Measurements from ENCODE around the gene LNPEP. TPM values are rescaled to one million over a fixed set of nuclear protein-coding genes. Genes with fewer than 3 reads are reported as not detected.

Gene LNPEP
- total and polyA plus RNA-seq, 4 donors: 1.9 to 19.7 (median 9.5) TPM

DNA sequence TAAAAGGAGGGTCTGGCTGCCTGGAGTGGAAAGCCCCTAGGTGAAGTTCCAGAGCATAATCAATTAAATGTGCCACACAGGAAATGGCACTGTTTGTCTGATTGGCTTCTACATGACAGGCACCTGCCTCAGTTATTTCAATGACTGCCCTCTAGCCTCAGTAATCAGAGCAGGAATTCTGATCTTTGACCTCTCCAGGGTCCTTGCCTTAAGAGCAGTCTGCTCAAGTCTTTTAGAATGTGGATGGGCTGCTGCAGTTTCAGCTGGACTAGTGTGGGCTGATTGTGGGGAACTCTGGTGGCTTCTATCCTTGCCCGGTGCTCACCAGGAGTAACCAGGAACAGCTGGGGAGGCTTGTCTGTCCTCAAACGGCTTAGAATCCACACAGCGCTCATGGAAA lies 107.6 kb downstream of the LNPEP start:
- H3K9me3 ChIP-seq (ENCODE audit: control insufficient read depth in 4 of 4, low read length in 3 of 4): no peaks in the 10 kb centered on the region
- WGBS: 71% methylated on average over 3 of the region's 3 CpGs
- H3K9ac ChIP-seq (ENCODE audit: low read depth in 1 of 2, low read length in 2 of 2): no peak overlapping the region
- H3K27ac ChIP-seq (ENCODE audit: low read depth in 1 of 2, low read length in 2 of 2): no peak overlapping the region
- no peaks in the 10 kb centered on the region for H3K27me3 ChIP-seq (ENCODE audit: control insufficient read depth in 4 of 4, insufficient read depth in 4 of 4, low read length in 3 of 4)
- H3K36me3 ChIP-seq (ENCODE audit: control insufficient read depth in 4 of 4, insufficient read depth in 3 of 4, low read depth in 1 of 4, low read length in 3 of 4): no peaks in the 10 kb centered on the region
- TF ChIP-seq FOXA2 (IDR thresholded peaks at IDR 0.05) (no peak), SP1 (IDR thresholded peaks at IDR 0.05) (no peak), GABPA (IDR thresholded peaks at IDR 0.05 in 1 of 2, conservative IDR thresholded peaks at IDR 0.05 in 1 of 2) (no peak), NR2F2 (IDR thresholded peaks at IDR 0.05) (no peak)
- TF ChIP-seq, protein P1, sequence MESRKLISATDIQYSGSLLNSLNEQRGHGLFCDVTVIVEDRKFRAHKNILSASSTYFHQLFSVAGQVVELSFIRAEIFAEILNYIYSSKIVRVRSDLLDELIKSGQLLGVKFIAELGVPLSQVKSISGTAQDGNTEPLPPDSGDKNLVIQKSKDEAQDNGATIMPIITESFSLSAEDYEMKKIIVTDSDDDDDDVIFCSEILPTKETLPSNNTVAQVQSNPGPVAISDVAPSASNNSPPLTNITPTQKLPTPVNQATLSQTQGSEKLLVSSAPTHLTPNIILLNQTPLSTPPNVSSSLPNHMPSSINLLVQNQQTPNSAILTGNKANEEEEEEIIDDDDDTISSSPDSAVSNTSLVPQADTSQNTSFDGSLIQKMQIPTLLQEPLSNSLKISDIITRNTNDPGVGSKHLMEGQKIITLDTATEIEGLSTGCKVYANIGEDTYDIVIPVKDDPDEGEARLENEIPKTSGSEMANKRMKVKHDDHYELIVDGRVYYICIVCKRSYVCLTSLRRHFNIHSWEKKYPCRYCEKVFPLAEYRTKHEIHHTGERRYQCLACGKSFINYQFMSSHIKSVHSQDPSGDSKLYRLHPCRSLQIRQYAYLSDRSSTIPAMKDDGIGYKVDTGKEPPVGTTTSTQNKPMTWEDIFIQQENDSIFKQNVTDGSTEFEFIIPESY (IDR thresholded peaks at IDR 0.05): no peak
- TF ChIP-seq, protein P2, sequence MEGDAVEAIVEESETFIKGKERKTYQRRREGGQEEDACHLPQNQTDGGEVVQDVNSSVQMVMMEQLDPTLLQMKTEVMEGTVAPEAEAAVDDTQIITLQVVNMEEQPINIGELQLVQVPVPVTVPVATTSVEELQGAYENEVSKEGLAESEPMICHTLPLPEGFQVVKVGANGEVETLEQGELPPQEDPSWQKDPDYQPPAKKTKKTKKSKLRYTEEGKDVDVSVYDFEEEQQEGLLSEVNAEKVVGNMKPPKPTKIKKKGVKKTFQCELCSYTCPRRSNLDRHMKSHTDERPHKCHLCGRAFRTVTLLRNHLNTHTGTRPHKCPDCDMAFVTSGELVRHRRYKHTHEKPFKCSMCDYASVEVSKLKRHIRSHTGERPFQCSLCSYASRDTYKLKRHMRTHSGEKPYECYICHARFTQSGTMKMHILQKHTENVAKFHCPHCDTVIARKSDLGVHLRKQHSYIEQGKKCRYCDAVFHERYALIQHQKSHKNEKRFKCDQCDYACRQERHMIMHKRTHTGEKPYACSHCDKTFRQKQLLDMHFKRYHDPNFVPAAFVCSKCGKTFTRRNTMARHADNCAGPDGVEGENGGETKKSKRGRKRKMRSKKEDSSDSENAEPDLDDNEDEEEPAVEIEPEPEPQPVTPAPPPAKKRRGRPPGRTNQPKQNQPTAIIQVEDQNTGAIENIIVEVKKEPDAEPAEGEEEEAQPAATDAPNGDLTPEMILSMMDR (IDR thresholded peaks at IDR 0.05; ENCODE audit: low read depth, low read length, missing input control): no peak
- no peaks in the 10 kb centered on the region for H3K4me1 ChIP-seq (ENCODE audit: control insufficient read depth in 4 of 4, insufficient read depth in 4 of 4, low read length in 3 of 4)
- DNase-seq (ENCODE audit: low spot score): no peak
- no peak overlapping the region for H3K4me3 ChIP-seq (ENCODE audit: low read depth in 1 of 3, low read length in 3 of 3)

DNA sequence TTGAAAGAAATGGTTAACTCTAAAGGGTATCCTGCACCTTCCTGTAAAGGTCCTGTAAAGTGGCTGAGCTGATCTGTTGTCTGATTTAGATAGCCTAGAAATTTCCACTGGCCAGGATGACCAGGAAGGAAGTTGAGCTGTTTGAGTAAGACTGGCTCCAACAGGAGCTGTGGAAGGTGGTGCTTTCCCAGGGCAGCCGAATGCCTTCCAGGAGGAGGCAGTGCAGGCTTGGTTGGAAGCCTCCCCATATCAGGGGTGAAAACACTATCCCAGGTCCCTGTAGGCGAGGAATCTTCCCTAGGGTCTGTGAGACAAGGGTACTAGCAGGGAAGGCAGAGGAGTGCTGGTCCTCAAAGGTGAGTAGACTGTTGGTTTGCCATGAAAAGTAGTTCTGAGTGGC lies 108.2 kb downstream of the LNPEP start:
- no peaks in the 10 kb centered on the region for H3K36me3 ChIP-seq (ENCODE audit: control insufficient read depth in 4 of 4, insufficient read depth in 3 of 4, low read depth in 1 of 4, low read length in 3 of 4)
- no peaks in the 10 kb centered on the region for H3K9me3 ChIP-seq (ENCODE audit: control insufficient read depth in 4 of 4, low read length in 3 of 4)
- no peak for TF ChIP-seq HNF4G (IDR thresholded peaks at IDR 0.05)
- TF ChIP-seq RAD21 (IDR thresholded peaks at IDR 0.05): peak in 1 of 2 donors; percentile 27
- DNase-seq (ENCODE audit: low spot score): no peak
- H3K9ac ChIP-seq (ENCODE audit: low read depth in 1 of 2, low read length in 2 of 2): no peak overlapping the region
- H3K27ac ChIP-seq (ENCODE audit: low read depth in 1 of 2, low read length in 2 of 2): no peak overlapping the region
- 56% methylated on average over 2 of the region's 2 CpGs for WGBS
- H3K4me1 ChIP-seq (ENCODE audit: control insufficient read depth in 4 of 4, insufficient read depth in 4 of 4, low read length in 3 of 4): no peaks in the 10 kb centered on the region
- H3K27me3 ChIP-seq (ENCODE audit: control insufficient read depth in 4 of 4, insufficient read depth in 4 of 4, low read length in 3 of 4): no peaks in the 10 kb centered on the region
- no peak overlapping the region for H3K4me3 ChIP-seq (ENCODE audit: low read depth in 1 of 3, low read length in 3 of 3)

DNA sequence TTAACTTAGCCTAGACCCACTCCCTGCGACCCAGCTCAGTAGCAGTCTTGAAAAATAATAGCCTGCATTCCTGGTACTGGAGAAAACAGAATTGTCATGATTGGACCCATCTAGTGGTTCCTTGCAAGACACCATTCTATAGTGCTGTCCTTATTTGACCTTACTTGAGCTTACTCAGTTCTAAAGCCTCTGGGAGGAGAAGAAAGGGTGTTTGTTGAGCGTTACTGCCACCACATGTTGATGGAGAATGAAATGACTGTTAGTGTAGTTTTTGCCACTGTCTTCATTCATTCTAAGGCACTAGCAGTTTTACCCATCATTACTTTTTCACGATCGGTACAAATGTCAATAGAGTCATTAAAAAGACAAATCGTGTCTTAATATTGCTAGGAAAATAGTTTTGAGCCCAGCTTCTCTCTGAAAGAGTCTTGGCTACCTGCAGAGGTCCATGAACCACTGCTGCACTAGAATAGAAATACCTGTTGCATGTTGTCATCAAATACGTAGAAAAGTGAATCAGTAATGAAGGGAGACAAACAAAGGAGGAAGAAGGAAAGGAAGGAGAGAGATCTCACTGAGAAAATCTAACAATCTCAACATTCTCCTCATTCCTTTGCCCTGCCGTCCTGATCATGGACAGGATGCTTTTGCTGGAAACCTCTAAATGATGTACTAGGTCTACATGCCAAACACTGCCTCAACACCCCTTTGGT lies 110.5 kb downstream of the LNPEP start:
- Histone ChIP-seq H3K27me3 (ENCODE audit: control insufficient read depth in 4 of 4, insufficient read depth in 4 of 4, low read length in 3 of 4) (no peaks in the 10 kb centered on the region), H3K4me1 (ENCODE audit: control insufficient read depth in 4 of 4, insufficient read depth in 4 of 4, low read length in 3 of 4) (no peaks in the 10 kb centered on the region), H3K9ac (ENCODE audit: low read depth in 1 of 2, low read length in 2 of 2) (no peak overlapping the region), H3K4me3 (ENCODE audit: low read depth in 1 of 3, low read length in 3 of 3) (no peak overlapping the region), H3K27ac (ENCODE audit: low read depth in 1 of 2, low read length in 2 of 2) (no peak overlapping the region), H3K9me3 (ENCODE audit: control insufficient read depth in 4 of 4, low read length in 3 of 4) (no peaks in the 10 kb centered on the region), H3K36me3 (ENCODE audit: control insufficient read depth in 4 of 4, insufficient read depth in 3 of 4, low read depth in 1 of 4, low read length in 3 of 4) (no peaks in the 10 kb centered on the region)
- 75% methylated on average over 7 of the region's 7 CpGs for WGBS
- no peak for DNase-seq (ENCODE audit: low spot score)
- no peak for TF ChIP-seq JUND (IDR thresholded peaks at IDR 0.05)
- TF ChIP-seq, protein P3, sequence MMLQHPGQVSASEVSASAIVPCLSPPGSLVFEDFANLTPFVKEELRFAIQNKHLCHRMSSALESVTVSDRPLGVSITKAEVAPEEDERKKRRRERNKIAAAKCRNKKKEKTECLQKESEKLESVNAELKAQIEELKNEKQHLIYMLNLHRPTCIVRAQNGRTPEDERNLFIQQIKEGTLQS (IDR thresholded peaks at IDR 0.05): no peak
- TF ChIP-seq, protein P2 (IDR thresholded peaks at IDR 0.05; ENCODE audit: low read depth, low read length, missing input control): no peak
- no peak for TF ChIP-seq FOXA2 (IDR thresholded peaks at IDR 0.05)

All from liver (tissue), 9 donors.